HL-60 (cell line): ENCODE measurements around the gene GTPBP6.

ENCODE experiments used
- DNase-seq, 2 experiments: peaks; one replicate each; pipeline ENCODE4 v3.0.0-alpha.2; 2010 to 2020; ENCODE audit warnings: low read depth in 1 of 2, low spot score in 1 of 2
- H3K27ac ChIP-seq: fragments of 250-450 bp; sonication (Bioruptor Pico); replicated peaks from 2 replicates; pipeline ENCODE4 v1.5.1; 2020; ENCODE audit warnings: mild to moderate bottlenecking, moderate library complexity
- H3K27me3 ChIP-seq: fragments of 250-450 bp; sonication (Bioruptor Pico); 2 replicates; pipeline ENCODE4 v1.5.1; 2021; ENCODE audit warnings: mild to moderate bottlenecking, moderate library complexity; ENCODE audit not compliant: insufficient read depth, poor library complexity, severe bottlenecking
- H3K4me3 ChIP-seq: replicated peaks from 2 replicates; pipeline ENCODE4 v1.5.1; 2011; ENCODE audit warnings: mild to moderate bottlenecking, control low read depth, low read length; ENCODE audit not compliant: insufficient read depth
- GABPA ChIP-seq: IDR thresholded peaks from 2 replicates; pipeline ENCODE4 v1.6.1; 2012; ENCODE audit warnings: low read depth
- POLR2AphosphoS5 ChIP-seq: IDR thresholded peaks from 2 replicates; pipeline ENCODE4 v1.6.1; 2012; ENCODE audit warnings: low read depth
- SPI1 ChIP-seq: IDR thresholded peaks from 2 replicates; pipeline ENCODE4 v1.6.1; 2012; ENCODE audit warnings: low read depth, mild to moderate bottlenecking, borderline replicate concordance
- TF ChIP-seq, protein P1 (sequence below): IDR thresholded peaks from one replicate; pipeline ENCODE4 v1.5.1; 2011; ENCODE audit warnings: low read length, control low read depth, inconsistent platforms; ENCODE audit not compliant: insufficient read depth
- TF ChIP-seq, protein P2 (sequence below): IDR thresholded peaks from 2 replicates; pipeline ENCODE4 v1.6.1; 2012; ENCODE audit warnings: low read depth; ENCODE audit not compliant: insufficient replicate concordance

Gene GTPBP6

DNA sequence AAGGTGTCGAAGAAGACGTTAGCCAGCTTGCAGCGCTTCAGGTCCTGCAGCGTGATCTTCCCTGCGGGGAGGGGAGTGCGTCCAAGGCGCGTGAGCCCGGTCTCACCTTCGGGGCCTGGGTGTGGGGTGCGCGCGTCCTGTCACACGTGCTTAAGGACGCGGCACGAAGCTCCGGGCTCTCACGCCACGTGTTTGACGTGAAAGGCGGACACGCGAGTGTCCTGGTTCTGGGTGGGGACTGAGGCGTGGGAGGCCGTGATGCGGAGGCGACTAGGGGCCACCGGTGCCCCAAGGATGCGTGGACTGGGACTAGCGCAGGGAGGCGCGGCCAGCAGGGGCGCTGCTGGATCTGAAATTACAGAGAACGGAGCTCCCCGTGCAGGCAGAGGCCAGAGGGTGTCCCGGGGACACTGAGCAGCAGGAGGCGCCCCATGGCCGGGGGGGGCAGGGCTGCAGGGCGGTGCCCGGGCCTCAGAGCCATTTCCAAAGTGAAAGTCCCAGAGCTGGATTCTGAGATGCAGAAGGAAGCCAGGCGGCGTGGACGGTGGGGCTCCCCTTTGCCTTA, 20.3 kb upstream of the GTPBP6 start:
- DNase-seq: no peak
- H3K27me3 ChIP-seq: no peaks in the 10 kb centered on the region
- no peak overlapping the region for H3K4me3 ChIP-seq
- H3K27ac ChIP-seq: no peak overlapping the region
- TF ChIP-seq, protein P1, sequence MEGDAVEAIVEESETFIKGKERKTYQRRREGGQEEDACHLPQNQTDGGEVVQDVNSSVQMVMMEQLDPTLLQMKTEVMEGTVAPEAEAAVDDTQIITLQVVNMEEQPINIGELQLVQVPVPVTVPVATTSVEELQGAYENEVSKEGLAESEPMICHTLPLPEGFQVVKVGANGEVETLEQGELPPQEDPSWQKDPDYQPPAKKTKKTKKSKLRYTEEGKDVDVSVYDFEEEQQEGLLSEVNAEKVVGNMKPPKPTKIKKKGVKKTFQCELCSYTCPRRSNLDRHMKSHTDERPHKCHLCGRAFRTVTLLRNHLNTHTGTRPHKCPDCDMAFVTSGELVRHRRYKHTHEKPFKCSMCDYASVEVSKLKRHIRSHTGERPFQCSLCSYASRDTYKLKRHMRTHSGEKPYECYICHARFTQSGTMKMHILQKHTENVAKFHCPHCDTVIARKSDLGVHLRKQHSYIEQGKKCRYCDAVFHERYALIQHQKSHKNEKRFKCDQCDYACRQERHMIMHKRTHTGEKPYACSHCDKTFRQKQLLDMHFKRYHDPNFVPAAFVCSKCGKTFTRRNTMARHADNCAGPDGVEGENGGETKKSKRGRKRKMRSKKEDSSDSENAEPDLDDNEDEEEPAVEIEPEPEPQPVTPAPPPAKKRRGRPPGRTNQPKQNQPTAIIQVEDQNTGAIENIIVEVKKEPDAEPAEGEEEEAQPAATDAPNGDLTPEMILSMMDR: no peak
- no peak for TF ChIP-seq GABPA
- no peak for TF ChIP-seq POLR2AphosphoS5
- TF ChIP-seq, protein P2, sequence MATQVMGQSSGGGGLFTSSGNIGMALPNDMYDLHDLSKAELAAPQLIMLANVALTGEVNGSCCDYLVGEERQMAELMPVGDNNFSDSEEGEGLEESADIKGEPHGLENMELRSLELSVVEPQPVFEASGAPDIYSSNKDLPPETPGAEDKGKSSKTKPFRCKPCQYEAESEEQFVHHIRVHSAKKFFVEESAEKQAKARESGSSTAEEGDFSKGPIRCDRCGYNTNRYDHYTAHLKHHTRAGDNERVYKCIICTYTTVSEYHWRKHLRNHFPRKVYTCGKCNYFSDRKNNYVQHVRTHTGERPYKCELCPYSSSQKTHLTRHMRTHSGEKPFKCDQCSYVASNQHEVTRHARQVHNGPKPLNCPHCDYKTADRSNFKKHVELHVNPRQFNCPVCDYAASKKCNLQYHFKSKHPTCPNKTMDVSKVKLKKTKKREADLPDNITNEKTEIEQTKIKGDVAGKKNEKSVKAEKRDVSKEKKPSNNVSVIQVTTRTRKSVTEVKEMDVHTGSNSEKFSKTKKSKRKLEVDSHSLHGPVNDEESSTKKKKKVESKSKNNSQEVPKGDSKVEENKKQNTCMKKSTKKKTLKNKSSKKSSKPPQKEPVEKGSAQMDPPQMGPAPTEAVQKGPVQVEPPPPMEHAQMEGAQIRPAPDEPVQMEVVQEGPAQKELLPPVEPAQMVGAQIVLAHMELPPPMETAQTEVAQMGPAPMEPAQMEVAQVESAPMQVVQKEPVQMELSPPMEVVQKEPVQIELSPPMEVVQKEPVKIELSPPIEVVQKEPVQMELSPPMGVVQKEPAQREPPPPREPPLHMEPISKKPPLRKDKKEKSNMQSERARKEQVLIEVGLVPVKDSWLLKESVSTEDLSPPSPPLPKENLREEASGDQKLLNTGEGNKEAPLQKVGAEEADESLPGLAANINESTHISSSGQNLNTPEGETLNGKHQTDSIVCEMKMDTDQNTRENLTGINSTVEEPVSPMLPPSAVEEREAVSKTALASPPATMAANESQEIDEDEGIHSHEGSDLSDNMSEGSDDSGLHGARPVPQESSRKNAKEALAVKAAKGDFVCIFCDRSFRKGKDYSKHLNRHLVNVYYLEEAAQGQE: no peak
- TF ChIP-seq SPI1: no peak

DNA sequence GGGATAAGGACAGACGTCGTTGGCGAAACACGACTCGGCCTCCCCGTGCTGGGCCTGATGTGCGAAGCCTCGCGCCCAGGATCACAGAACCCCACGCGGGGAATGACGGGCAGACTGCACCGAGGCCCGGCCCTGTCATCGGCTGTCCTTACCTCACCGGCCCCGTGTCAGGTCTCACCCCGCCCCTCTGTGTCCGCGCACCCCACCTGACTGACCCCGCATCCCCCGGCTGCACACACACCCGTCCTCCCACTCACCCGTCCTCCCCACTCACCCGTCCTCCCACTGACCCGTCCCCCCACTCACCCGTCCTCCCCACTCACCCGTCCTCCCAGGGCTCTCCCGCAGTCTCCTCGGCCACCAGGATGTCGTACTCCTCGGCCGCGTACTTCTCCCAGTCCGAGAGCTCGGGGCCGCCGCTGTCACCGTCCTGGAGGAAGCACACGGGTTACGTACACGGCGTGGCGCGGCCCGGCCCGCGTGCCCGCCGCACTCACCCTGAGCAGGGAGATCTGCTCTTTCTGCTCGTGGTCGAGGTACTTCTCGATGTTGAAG, 19.8 kb upstream of the GTPBP6 start:
- Histone ChIP-seq H3K27ac (no peak overlapping the region), H3K4me3 (no peak overlapping the region), H3K27me3 (no peaks in the 10 kb centered on the region)
- no peak for DNase-seq
- TF ChIP-seq, protein P1: no peak
- TF ChIP-seq GABPA (no peak), POLR2AphosphoS5 (no peak), SPI1 (no peak)
- TF ChIP-seq, protein P2: no peak

DNA sequence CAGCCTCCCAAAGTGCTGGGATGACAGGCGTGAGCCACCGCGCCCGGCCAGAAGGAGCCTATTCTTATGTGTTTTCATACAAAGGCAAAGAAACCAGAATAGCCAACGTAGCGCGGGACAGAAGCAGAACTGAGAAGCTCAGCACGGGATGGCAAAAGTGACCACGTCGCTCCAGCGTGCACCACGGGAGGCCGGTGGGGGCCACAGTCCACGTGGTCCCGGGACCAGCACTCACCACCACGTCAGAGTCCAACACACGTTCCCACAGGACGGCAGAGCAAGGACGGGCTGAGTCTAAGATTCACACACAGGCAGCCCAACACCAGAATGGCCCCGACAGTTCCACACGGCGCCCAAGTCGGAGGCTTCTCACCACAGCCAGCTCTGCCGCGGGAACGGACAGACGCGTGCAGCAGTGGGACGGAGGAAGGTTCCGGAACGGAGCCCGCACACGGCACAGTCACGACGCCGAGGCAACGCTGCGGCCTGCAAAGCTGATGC, 18.8 kb upstream of the GTPBP6 start:
- Histone ChIP-seq H3K27me3 (no peaks in the 10 kb centered on the region), H3K27ac (no peak overlapping the region), H3K4me3 (no peak overlapping the region)
- TF ChIP-seq SPI1: no peak
- no peak for TF ChIP-seq GABPA
- TF ChIP-seq, protein P2: no peak
- TF ChIP-seq, protein P1: no peak
- no peak for TF ChIP-seq POLR2AphosphoS5
- no peak for DNase-seq
